ENCODE measurements around the gene PPP1R2B.

Gene PPP1R2B

GRCh38 chr5:156893517-156893916 lies 43.4 kb downstream of the PPP1R2B start:
- no peak for DNase-seq (ENCODE audit: low read depth)
- TF ChIP-seq CTCF (conservative IDR thresholded peaks at IDR 0.05; ENCODE audit: low read depth, low read length): no peak

GRCh38 chr5:156896546-156896945 lies 46.5 kb downstream of the PPP1R2B start:
- no peak for TF ChIP-seq CTCF (conservative IDR thresholded peaks at IDR 0.05; ENCODE audit: low read depth, low read length)
- DNase-seq (ENCODE audit: low read depth): no peak
- H3K4me3 ChIP-seq (ENCODE audit: low read depth, low read length): no peak overlapping the region

More at GRCh38 chr5:156893517-156893916, 43.4 kb downstream of the PPP1R2B start:
- no peak overlapping the region for H3K4me3 ChIP-seq (ENCODE audit: low read depth, low read length)
